GM19452 (cell line): Measurements from ENCODE around the gene PIGT.
A peak's percentile ranks its signal among the peaks of the same experiment; 100 is the strongest.
"Not testable (repeated sequence)": the region's sequence is repeated elsewhere in the genome, so short reads cannot be mapped to it uniquely, and the experiment has no call there.

Experiments used
- ATAC-seq: cut with Tn5 transposase; IDR thresholded peaks from one replicate; pipeline ENCODE4 v1.9.1; 2021; ENCODE audit not compliant: unreplicated experiment

The PIGT gene

GRCh38 chr20:45462711-45463509 is 47.0 kb downstream of the PIGT start:
- no peak for ATAC-seq

GRCh38 chr20:45463709-45464108 is 47.8 kb downstream of the PIGT start:
- ATAC-seq, result no peak

- ATAC-seq, result no peak
These were observed 49.7 kb downstream of the PIGT start for GRCh38 chr20:45465491-45466266.

- no peak for ATAC-seq
These were observed 51.2 kb downstream of the PIGT start for GRCh38 chr20:45467172-45467571.

GRCh38 chr20:45467861-45468260 is 51.9 kb downstream of the PIGT start:
- ATAC-seq, result no peak

- ATAC-seq, result peak; percentile 11
These were observed 53.7 kb downstream of the PIGT start, which contains the start of gene WFDC2 for GRCh38 chr20:45469336-45470261. WFDC2 (plus strand) TSS chr20:45469753; CDS start chr20:45469782, 29 bp downstream.

GRCh38 chr20:45470262-45470931 is 54.5 kb downstream of the PIGT start:
- peak; percentile 57 for ATAC-seq

- no peak for ATAC-seq
These were observed 55.0 kb downstream of the PIGT start for GRCh38 chr20:45470937-45471336.

GRCh38 chr20:45472286-45472685 is 56.3 kb downstream of the PIGT start:
- not testable (repeated sequence) for ATAC-seq
